ENCODE data around the gene DEK. TPM values are rescaled to one million over a fixed set of nuclear protein-coding genes. Genes with fewer than 3 reads are reported as not detected.
"Not testable (repeated sequence)": the region's sequence is repeated elsewhere in the genome, so short reads cannot be mapped to it uniquely, and the experiment has no call there.

Gene DEK
- total RNA-seq, 1 donor from 2014 or later = 64.2 TPM

- Histone ChIP-seq H3K4me1 (ENCODE audit: control insufficient read depth in 3 of 3, insufficient read depth in 3 of 3, low read length in 3 of 3) (no peaks in the 10 kb centered on the region), H3K4me3 (ENCODE audit: low read length in 3 of 3) (no peak overlapping the region), H3K27me3 (ENCODE audit: control insufficient read depth in 3 of 3, insufficient read depth in 3 of 3, low read length in 3 of 3) (no peaks in the 10 kb centered on the region), H3K9me3 (ENCODE audit: control insufficient read depth in 3 of 3, low read length in 3 of 3) (no peaks in the 10 kb centered on the region), H3K36me3 (ENCODE audit: control insufficient read depth in 3 of 3, insufficient read depth in 3 of 3, low read length in 3 of 3) (peaks cover 6 to 12% (median 12%) of the 10 kb centered on the region in 3 donors), H3K27ac (ENCODE audit: low read depth, low read length) (no peak overlapping the region), H3K9ac (ENCODE audit: low read depth in 1 of 3, low read length in 3 of 3) (no peak overlapping the region)
Observed at GRCh38 chr6:18186540-18187250, 77.6 kb downstream of the DEK start.

- H3K9me3 ChIP-seq (ENCODE audit: control insufficient read depth in 3 of 3, low read length in 3 of 3) = no peaks in the 10 kb centered on the region
- H3K27me3 ChIP-seq (ENCODE audit: control insufficient read depth in 3 of 3, insufficient read depth in 3 of 3, low read length in 3 of 3) = no peaks in the 10 kb centered on the region
- H3K4me3 ChIP-seq (ENCODE audit: low read length in 3 of 3) = no peak overlapping the region
- no peak overlapping the region for H3K9ac ChIP-seq (ENCODE audit: low read depth in 1 of 3, low read length in 3 of 3)
- H3K27ac ChIP-seq (ENCODE audit: low read depth, low read length) = no peak overlapping the region
- no peaks in the 10 kb centered on the region for H3K4me1 ChIP-seq (ENCODE audit: control insufficient read depth in 3 of 3, insufficient read depth in 3 of 3, low read length in 3 of 3)
- H3K36me3 ChIP-seq (ENCODE audit: control insufficient read depth in 3 of 3, insufficient read depth in 3 of 3, low read length in 3 of 3) = peaks cover 4 to 6% (median 5%) of the 10 kb centered on the region in 3 donors
Observed at GRCh38 chr6:18186033-18186432, 78.3 kb downstream of the DEK start.

GRCh38 chr6:18185624-18186023 lies 78.7 kb downstream of the DEK start:
- Histone ChIP-seq H3K27me3 (ENCODE audit: control insufficient read depth in 3 of 3, insufficient read depth in 3 of 3, low read length in 3 of 3) (no peaks in the 10 kb centered on the region), H3K9ac (ENCODE audit: low read depth in 1 of 3, low read length in 3 of 3) (no peak overlapping the region), H3K36me3 (ENCODE audit: control insufficient read depth in 3 of 3, insufficient read depth in 3 of 3, low read length in 3 of 3) (peaks cover 3 to 4% (median 4%) of the 10 kb centered on the region in 3 donors), H3K27ac (ENCODE audit: low read depth, low read length) (no peak overlapping the region), H3K9me3 (ENCODE audit: control insufficient read depth in 3 of 3, low read length in 3 of 3) (no peaks in the 10 kb centered on the region), H3K4me1 (ENCODE audit: control insufficient read depth in 3 of 3, insufficient read depth in 3 of 3, low read length in 3 of 3) (no peaks in the 10 kb centered on the region), H3K4me3 (ENCODE audit: low read length in 3 of 3) (no peak overlapping the region)

- Histone ChIP-seq H3K9ac (ENCODE audit: low read depth in 1 of 3, low read length in 3 of 3) (no peak overlapping the region), H3K4me3 (ENCODE audit: low read length in 3 of 3) (no peak overlapping the region), H3K9me3 (ENCODE audit: control insufficient read depth in 3 of 3, low read length in 3 of 3) (no peaks in the 10 kb centered on the region), H3K36me3 (ENCODE audit: control insufficient read depth in 3 of 3, insufficient read depth in 3 of 3, low read length in 3 of 3) (peaks cover 0 to 5% (median 4%) of the 10 kb centered on the region in 3 donors), H3K4me1 (ENCODE audit: control insufficient read depth in 3 of 3, insufficient read depth in 3 of 3, low read length in 3 of 3) (no peaks in the 10 kb centered on the region), H3K27me3 (ENCODE audit: control insufficient read depth in 3 of 3, insufficient read depth in 3 of 3, low read length in 3 of 3) (no peaks in the 10 kb centered on the region), H3K27ac (ENCODE audit: low read depth, low read length) (no peak overlapping the region)
Observed at GRCh38 chr6:18183766-18184165, 80.6 kb downstream of the DEK start.

GRCh38 chr6:18182568-18182967 lies 81.8 kb downstream of the DEK start:
- no peak overlapping the region for H3K27ac ChIP-seq (ENCODE audit: low read depth, low read length)
- peaks cover 0 to 2% (median 0%) of the 10 kb centered on the region in 3 donors for H3K36me3 ChIP-seq (ENCODE audit: control insufficient read depth in 3 of 3, insufficient read depth in 3 of 3, low read length in 3 of 3)
- no peaks in the 10 kb centered on the region for H3K4me1 ChIP-seq (ENCODE audit: control insufficient read depth in 3 of 3, insufficient read depth in 3 of 3, low read length in 3 of 3)
- no peaks in the 10 kb centered on the region for H3K9me3 ChIP-seq (ENCODE audit: control insufficient read depth in 3 of 3, low read length in 3 of 3)
- H3K9ac ChIP-seq (ENCODE audit: low read depth in 1 of 3, low read length in 3 of 3) = no peak overlapping the region
- no peak overlapping the region for H3K4me3 ChIP-seq (ENCODE audit: low read length in 3 of 3)
- no peaks in the 10 kb centered on the region for H3K27me3 ChIP-seq (ENCODE audit: control insufficient read depth in 3 of 3, insufficient read depth in 3 of 3, low read length in 3 of 3)

GRCh38 chr6:18179770-18180356 lies 84.5 kb downstream of the DEK start:
- H3K4me3 ChIP-seq (ENCODE audit: low read length in 3 of 3) = no peak overlapping the region
- no peak overlapping the region for H3K27ac ChIP-seq (ENCODE audit: low read depth, low read length)
- H3K27me3 ChIP-seq (ENCODE audit: control insufficient read depth in 3 of 3, insufficient read depth in 3 of 3, low read length in 3 of 3) = no peaks in the 10 kb centered on the region
- H3K9me3 ChIP-seq (ENCODE audit: control insufficient read depth in 3 of 3, low read length in 3 of 3) = no peaks in the 10 kb centered on the region
- peaks cover 0 to 2% (median 0%) of the 10 kb centered on the region in 3 donors for H3K36me3 ChIP-seq (ENCODE audit: control insufficient read depth in 3 of 3, insufficient read depth in 3 of 3, low read length in 3 of 3)
- no peaks in the 10 kb centered on the region for H3K4me1 ChIP-seq (ENCODE audit: control insufficient read depth in 3 of 3, insufficient read depth in 3 of 3, low read length in 3 of 3)
- H3K9ac ChIP-seq (ENCODE audit: low read depth in 1 of 3, low read length in 3 of 3) = no peak overlapping the region

GRCh38 chr6:18178960-18179615 lies 85.2 kb downstream of the DEK start:
- Histone ChIP-seq H3K9me3 (ENCODE audit: control insufficient read depth in 3 of 3, low read length in 3 of 3) (no peaks in the 10 kb centered on the region), H3K9ac (ENCODE audit: low read depth in 1 of 3, low read length in 3 of 3) (no peak overlapping the region), H3K27ac (ENCODE audit: low read depth, low read length) (no peak overlapping the region), H3K4me1 (ENCODE audit: control insufficient read depth in 3 of 3, insufficient read depth in 3 of 3, low read length in 3 of 3) (no peaks in the 10 kb centered on the region), H3K4me3 (ENCODE audit: low read length in 3 of 3) (no peak overlapping the region), H3K36me3 (ENCODE audit: control insufficient read depth in 3 of 3, insufficient read depth in 3 of 3, low read length in 3 of 3) (peaks cover 0 to 4% (median 2%) of the 10 kb centered on the region in 3 donors), H3K27me3 (ENCODE audit: control insufficient read depth in 3 of 3, insufficient read depth in 3 of 3, low read length in 3 of 3) (no peaks in the 10 kb centered on the region)

GRCh38 chr6:18177286-18177965 lies 86.9 kb downstream of the DEK start:
- Histone ChIP-seq H3K27ac (ENCODE audit: low read depth, low read length) (no peak overlapping the region), H3K4me3 (ENCODE audit: low read length in 3 of 3) (no peak overlapping the region), H3K27me3 (ENCODE audit: control insufficient read depth in 3 of 3, insufficient read depth in 3 of 3, low read length in 3 of 3) (no peaks in the 10 kb centered on the region), H3K36me3 (ENCODE audit: control insufficient read depth in 3 of 3, insufficient read depth in 3 of 3, low read length in 3 of 3) (peaks cover 0 to 4% (median 2%) of the 10 kb centered on the region in 3 donors), H3K9me3 (ENCODE audit: control insufficient read depth in 3 of 3, low read length in 3 of 3) (no peaks in the 10 kb centered on the region), H3K9ac (ENCODE audit: low read depth in 1 of 3, low read length in 3 of 3) (no peak overlapping the region), H3K4me1 (ENCODE audit: control insufficient read depth in 3 of 3, insufficient read depth in 3 of 3, low read length in 3 of 3) (no peaks in the 10 kb centered on the region)

- H3K4me1 ChIP-seq (ENCODE audit: control insufficient read depth in 3 of 3, insufficient read depth in 3 of 3, low read length in 3 of 3); H3K4me3 ChIP-seq (ENCODE audit: low read length in 3 of 3); H3K9ac ChIP-seq (ENCODE audit: low read depth in 1 of 3, low read length in 3 of 3); H3K9me3 ChIP-seq (ENCODE audit: control insufficient read depth in 3 of 3, low read length in 3 of 3); H3K36me3 ChIP-seq (ENCODE audit: control insufficient read depth in 3 of 3, insufficient read depth in 3 of 3, low read length in 3 of 3); H3K27ac ChIP-seq (ENCODE audit: low read depth, low read length); H3K27me3 ChIP-seq (ENCODE audit: control insufficient read depth in 3 of 3, insufficient read depth in 3 of 3, low read length in 3 of 3): not testable (repeated sequence)
Observed at GRCh38 chr6:18176198-18176597, 88.1 kb downstream of the DEK start.
